EL (cell line): ENCODE data around the gene RALY.

Source experiments
- DNase-seq: peaks from one replicate; pipeline ENCODE4 v3.0.0-alpha.2; 2016

RALY gene

DNA sequence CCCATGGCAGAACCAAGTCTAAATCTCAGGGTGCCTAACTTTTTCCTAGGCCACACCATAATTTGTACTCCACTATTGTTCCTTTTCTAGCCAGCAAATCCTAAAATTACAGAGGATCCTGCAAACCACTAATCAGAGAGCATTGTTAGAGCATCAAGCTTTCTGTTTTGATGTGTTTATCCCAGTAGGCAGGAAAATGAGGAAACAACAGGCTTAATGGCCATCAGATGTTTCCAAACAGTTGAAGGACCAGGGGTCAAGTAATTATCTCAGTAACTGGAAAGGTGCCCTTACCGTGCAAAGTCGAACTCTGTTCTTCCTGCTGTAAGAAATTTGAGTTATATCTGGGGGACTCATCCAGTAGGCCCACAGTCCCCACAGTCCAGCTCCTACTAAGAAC, 58.7 kb downstream of the RALY start:
- DNase-seq: no peak

DNA sequence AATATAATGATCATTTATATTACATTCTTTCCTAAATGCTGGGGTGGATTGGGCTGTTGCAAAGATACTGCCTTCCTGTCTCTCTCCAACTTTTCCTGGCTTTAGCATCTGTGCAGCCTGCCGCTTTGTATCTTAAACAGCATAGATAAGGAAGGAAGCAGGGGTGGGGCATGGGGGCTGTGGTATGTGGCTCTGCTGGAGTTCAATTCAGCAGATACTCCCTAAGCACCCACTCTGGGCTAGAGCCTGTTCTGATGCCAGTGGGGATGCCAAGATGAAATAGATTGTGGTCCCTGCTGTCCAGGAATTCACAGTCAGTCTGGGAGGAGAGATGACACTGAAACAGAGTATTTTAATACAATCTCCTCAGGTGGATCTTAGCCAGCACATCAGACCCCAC, 61.6 kb downstream of the RALY start:
- DNase-seq: no peak

DNA sequence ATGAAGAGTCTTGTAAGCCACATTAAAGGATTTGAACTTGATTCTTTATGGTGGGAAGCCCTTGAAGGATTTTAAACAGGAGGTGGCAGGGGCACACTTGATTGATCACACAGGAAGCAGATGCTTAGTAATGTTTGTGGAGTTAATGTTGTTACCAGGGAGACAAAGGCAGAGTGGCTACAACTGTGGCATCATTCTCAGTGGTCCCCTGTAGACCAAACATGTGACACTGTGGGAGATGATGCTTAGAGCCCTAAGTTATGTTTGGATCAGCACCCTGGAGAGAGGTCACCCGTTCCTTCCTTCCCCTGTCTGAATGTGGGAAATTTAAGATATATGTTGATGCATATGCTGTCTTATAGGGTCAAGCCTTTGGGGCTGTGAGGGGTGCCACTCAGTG, 65.1 kb downstream of the RALY start:
- no peak for DNase-seq

DNA sequence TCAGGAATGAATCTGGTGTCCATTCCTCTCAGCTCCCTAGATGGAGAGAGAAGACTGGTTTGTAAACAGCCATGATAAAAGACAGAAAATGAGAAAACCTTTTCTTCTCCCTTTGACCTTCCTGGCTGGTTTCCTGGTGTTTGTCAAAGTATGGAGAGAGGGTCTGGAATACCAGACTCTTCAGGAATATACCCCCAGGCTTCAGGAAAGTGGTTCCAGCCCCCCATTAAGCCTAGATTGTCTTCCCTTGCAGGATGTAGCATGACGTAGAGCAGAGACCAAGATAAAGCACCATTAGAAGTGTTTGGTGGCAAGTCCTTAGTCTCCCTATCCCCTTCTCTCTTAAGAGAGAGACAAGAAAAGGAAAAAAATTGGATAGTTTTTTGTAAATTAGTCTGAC, 67.3 kb downstream of the RALY start:
- no peak for DNase-seq

DNA sequence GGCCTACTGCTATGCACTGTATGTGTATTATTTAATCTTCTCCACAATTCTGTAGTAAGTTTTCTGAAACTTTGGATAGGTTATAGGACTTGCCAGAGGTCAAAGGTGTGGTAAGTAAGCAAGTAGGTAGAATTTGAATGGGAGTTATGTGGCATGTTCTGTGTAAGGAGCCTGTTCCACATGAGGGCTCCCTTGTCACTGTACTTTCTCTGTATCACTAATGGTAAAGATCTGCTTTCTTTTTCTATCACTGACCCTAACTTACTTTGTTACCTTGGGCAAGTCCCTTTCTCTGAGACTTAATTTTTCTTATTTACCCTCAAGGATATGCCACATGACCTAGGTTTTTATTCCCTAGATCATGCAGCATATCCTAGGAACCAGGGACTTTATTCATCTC, 68.0 kb downstream of the RALY start:
- DNase-seq: no peak

DNA sequence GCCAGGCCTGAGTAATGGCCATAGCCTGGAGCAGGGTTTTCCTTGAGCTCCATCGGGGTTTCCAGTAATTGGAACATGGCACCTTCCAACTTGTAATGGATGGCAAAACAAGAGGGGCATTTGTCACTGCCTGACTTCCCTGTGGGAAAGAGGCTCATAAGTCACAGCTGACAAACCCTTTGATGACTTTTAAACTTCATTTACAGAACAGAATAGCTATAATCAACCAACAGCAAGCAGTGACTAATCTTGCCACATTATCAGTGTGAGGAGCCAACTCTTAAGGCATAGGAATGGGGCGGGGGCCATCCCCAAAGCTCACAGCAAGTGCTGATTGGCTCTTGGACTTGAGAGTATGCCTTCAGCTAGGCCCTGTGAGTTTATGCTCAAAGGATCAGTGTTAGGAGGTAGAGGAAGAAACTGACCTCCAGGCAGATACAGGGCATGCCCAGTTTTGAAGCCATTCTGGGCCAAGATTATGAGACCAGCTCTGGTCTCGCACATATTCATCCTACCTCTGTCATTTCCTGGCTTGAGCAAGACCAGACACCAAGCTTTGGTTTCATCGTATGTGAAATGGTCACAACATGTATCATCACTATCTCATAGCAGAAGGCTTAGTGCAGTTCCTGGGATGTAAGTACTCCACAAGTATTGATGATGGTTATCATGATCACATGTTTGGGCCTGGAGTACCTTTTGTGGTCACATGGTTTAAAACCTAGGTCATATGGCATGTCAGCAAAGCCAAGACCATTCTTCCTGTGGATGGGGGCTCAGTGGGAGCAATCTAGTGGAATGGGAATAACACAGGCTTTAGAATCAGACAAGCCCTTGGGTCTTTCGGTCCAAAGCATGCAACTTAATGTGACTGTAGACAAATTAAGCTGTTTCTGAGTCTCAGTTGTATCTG, 69.1 kb downstream of the RALY start:
- peak; percentile 48 for DNase-seq

DNA sequence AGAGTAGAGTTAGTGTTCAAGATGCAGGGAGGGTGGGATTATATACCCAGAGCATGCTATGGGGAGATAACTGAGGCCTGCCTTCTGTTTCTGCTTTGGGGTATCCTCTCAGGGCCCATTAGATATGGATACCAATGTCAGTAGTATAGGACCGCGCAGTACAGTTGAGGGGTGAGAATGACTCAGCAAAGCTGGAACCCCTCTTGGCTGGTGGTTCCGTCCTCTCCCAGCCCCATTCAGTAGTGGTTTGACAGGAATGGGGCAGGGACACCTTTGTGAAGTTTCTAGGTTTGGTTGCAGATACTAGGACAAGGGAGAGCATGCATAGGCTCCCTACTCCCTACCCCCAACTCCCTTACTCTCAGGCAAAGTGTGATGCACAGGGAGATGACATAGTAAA, 70.6 kb downstream of the RALY start:
- no peak for DNase-seq

DNA sequence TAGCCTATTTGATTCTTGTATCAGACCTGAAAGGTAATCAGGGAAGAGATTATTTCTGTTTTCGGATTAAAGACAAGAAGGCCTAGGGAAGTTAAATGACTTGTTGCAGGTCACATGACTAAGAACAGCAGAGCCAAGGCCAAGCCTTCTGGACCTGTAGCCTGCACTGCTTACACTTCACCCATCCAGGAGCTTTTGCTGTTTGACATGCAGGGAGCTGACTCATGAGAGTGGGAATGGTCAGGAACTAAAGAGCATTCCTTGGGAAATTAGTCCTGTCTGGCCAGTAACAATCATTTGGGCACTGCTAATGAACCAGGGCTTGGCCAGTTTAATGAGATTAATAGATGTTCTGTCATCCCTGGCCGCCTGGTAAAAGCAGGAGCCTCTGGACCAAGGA, 71.5 kb downstream of the RALY start:
- DNase-seq: peak; percentile 81

DNA sequence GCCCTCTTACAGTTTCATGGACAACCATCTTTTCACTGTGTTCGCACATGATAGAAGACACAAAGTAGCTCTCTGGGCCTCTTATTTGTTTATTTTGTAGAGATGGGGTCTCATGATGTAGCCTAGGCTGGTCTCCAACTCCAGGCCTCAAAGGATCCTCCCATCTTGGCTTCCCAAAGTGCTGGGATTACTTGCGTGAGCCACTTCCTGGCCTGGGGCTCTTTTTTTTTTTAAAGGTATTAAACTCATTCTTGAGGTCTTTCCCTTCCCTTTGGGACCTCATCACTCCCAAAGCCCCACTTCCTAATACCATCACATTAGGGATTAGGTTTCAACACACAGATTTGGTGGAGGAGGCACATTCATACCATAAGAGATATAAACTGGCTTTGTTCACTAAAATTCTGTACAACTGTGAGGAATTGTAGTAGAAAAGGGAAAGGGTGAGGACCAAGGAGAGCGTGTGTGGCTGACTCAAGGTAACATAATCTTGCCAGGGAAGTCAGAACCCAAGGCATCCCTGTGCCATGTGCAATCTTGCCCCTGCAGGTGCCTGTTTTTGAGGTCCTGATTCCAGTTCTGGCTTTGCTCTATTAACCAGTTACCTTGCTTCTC, 72.9 kb downstream of the RALY start:
- peak; percentile 79 for DNase-seq

DNA sequence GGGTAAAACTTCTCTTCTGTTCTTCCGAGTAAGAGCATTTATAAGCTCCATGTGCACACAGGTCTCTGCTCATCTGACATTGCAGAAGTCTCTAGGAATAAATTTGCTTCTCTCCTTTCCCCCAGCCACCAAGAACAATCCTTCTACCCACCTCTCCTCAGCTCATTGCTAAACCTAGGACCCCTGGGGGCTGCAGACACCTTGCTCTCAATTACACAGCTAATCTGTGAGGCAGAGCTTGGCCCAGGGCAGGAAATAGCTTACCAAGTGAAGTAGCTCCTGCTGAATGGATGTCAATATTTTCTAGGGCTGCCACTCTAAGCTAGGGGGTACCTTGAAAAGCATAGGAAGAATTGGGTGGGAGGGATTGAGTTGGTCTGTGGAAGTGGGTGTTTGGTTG, 74.3 kb downstream of the RALY start:
- DNase-seq: no peak

DNA sequence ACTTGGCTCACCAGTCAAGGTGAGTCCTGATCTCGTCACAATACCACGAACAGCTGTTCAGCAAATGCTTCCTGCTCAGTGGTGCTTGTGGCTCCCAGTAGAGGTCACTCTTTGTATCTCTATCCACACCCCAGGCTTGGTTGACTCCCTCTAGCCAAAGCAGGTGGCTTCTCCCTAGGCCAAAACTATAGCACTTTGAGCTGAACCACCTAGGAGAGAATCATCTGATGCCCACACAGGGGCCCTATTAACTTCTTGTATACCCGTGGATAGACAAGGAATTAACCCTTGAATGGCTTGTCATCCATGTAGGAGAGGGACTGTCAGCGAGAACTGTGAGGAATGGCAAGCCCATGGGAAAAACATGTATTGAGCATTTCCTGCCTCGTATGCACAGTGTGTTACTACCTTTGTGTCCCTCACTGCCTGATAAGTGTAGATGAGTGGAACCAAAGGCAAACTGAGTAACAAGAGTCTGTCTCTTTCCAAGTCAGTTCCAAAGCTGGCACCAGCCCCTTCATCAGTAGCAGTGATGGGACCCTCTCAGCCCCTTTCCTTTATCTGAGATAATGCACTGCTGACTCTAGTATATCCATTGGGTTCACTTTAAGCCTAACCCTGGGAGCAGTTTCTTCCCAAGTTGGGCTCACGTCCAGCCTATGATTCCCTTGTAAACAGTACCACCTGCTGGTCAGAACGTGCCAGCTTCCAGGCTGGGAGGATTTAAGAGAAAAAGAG, 75.8 kb downstream of the RALY start:
- peak; percentile 81 for DNase-seq

DNA sequence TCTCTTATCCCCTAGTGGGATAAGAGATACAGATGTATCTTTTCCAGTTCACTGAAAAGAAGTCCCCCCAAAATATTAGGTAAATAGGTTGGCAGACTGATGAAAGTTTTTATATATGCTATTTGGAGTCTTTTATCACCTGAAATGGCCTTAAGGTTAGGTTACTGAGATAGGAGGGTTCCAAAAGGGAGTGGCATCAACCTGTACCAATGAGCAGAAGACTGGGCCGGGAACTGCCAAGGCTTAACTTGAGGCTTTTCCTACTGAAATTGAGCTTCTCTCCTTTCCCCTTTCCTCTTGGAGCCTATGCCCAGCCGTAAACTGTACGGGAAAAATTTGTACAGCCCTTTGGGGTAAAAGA, 76.3 kb downstream of the RALY start:
- no peak for DNase-seq

DNA sequence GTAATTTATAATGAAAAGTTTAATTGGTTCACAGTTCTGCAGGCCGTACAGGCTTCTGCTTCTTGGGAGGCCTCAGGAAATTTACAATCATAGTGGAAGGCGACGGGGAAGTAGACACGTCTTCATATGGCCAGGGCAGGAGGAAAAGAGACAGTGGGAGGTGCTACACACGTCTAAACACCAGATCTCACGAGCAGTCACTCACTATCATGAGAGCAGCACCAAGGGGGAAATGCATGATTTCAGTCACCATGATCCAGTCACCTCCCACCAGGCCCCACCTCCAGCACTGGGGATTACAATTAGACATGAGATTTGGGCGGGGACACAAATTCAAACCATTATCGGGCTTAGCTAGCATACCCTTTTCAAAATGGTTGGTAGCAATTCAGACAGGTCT, 77.1 kb downstream of the RALY start:
- DNase-seq: no peak

DNA sequence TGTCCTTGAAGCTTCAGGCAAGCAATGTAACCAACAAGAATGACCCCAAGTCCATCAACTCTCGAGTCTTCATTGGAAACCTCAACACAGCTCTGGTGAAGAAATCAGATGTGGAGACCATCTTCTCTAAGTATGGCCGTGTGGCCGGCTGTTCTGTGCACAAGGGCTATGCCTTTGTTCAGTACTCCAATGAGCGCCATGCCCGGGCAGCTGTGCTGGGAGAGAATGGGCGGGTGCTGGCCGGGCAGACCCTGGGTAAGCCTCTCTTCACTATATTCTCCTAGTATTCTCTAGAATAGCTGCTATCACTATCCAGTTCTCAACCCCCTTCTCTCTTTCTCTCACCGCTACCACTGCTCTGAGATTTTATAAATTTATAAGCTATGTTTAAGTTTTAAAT, 78.4 kb downstream of the RALY start:
- no peak for DNase-seq

DNA sequence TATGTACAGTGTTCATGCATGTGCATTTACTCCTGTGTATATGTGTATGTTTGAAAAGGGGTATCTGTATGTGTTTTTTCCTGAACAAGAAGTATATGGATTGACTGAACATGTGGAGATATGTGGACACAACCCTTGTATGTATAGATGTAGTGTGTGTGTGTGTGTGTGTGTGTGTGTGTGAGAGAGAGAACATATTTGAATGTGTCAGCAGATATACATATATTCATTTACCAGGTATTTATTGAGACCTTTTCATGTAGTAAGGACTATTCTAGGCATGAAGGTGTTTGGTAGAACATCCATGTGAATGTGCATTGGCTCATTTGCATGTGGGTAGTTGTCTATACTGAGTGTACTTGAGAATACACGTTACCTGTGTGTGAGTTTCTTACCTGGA, 79.1 kb downstream of the RALY start:
- no peak for DNase-seq

DNA sequence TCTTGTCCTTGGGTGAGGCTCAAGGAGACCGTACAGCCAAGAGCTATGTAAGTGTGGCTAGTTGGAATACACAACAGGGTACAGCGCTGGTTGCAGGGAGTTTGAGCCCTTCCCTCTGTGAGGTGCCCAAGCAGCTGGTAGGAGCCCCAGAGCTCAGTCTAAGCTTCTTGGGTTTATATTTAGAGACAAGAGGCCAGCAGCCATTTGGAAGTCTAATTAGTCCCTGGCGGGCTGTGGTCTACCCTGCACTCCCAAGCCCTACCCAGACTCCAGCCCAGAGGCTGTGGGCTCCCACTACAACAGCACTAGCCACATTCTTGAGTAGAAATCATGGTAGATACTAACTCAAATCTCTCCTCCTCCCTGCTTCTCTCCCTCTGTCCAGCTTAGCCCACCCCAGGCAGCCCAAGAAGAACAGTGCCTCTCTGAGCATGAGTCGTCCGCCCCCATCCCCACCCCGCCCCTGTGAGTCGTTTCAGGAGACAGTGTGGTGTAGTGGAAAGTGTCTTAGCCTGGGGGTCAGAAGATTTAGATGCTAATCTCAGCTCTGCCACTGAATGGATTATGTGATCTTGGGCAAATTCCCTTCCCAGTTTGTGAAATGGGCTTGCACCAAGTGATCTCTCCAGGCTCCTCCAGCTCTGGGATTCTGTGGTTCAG, 80.5 kb downstream of the RALY start:
- peak; percentile 56 for DNase-seq

DNA sequence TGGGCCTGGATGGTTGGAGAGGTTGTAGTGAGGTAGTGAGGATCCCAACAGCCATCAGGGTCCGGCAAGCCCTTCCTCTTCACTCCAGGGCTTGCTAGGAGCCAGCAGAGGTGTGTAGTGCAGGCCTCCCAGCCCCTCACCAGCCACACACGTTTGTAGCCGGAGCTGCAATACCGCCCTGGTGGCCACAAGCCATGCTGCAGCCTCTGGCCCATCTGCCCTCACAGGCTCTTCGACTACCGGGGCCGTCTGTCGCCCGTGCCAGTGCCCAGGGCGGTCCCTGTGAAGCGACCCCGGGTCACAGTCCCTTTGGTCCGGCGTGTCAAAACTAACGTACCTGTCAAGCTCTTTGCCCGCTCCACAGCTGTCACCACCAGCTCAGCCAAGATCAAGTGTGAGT, 81.9 kb downstream of the RALY start:
- DNase-seq: no peak

DNA sequence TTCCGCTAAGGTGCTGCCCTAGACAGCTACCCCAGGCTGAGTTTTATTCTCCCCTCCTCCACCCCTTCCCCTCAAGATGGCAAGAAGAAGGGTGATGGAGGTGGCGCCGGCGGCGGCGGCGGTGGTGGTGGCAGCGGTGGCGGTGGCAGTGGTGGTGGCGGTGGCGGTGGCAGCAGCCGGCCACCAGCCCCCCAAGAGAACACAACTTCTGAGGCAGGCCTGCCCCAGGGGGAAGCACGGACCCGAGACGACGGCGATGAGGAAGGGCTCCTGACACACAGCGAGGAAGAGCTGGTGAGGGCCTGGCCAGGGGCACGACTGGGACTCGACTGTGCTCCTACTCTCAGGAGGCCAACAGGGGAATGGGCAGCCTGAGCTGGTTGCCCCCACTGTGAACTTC, 83.2 kb downstream of the RALY start:
- no peak for DNase-seq

DNA sequence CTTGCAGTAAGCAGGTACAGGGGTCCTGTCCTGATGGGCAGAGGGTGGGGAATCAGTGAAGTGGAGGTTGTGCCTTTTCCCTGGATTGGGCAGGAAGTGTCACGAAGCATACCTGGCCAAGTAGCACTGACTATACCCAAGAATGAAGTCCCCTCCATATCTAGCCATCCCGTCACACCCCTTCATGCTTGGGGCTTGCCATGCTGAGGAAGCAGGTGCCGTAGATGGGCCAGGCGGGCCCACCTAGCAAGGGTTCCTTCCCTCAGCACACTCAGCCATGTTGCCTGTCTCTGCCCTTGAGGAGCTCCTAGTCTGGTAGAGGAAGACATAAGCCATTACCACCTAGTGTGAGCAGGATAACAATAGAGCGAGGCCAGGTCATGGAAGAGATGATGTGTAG, 84.8 kb downstream of the RALY start:
- no peak for DNase-seq

DNA sequence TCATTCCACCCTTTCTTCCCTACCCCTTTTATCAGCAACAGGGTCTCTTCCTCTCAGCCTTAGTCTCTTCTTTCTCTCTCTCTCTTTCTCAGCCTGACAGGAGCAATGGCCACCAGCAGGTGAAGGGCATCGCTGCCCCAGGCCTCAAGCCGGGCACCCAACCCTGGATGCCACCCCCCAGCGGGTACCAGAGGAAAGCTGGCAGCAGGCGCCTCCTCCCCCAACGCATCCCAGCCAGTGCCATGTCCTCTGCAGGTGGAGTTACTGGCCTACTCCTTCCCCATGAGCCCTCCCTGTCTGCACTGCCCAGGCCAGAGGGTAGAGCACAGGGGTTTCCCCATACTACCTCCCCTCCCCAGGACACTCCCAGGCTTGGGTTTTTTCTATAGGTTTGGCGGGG, 86.1 kb downstream of the RALY start:
- DNase-seq: no peak

DNA sequence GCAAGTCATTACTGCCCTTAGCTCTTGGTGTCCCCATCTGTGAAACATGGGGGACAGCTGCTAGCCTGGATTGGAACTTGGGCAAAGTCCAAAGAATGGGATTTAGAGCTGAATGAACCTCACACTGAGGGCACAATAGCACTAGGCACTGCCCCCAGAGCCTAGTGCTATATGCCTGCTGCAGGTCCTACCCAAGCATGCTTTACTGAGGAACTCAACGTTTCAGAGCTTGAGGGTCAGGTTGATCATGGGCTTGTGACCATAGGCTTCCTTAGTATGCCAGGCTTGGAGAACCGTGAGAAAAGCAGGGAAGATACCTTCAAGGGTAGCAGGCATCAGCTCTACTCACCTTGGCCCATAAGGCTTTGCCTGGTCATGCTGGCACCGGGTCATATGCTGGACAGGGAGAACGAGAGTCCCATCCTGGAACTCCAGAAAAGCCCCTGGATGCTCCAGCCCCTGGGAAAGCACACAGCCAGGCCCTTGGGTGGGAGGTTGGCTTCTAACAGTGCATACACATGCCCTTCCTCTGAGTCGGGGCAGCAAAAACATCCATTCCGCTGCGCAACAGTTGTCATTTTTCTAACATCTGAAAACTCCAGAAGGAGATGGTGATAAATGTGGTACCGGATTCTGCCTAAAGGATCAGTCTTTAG, 88.6 kb downstream of the RALY start:
- DNase-seq: no peak

DNA sequence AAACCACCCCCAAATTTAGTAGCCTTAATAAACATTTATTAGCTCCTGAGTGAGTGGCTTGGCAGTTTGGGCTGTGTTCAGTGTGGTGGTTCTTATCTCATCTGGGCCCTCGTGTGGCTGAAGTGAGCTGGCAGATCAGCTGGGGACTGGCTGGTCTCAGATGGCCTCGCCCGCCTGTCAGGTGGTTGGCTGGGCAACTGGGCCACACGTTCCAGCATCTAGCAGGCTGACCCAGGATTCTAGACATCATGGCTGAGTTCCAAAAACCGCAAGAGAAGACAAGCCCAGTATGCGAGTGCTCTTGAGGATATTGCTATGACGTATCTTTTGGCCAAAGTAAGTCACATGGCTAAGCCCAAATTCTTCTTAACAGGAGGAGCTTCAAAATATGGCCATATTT, 89.4 kb downstream of the RALY start:
- DNase-seq: peak; percentile 60

DNA sequence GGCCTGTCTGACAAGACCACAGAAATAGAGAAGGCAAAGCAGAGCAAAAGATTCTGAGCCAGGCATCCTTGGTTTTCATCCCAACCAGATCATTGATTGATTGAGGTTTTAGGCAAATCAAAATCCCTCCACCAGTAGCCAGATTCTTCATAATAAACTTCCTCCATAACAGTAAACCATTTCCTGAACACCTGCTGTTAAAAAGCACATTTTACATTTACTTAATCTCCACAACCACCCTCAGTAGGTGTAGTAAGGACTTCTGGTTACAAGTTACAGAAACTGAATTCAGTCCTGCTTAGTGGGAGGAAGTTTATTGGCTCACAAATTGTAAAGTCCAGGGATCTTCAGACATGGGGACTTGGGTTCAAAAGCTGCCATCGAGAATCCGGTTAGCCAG, 90.1 kb downstream of the RALY start:
- DNase-seq: no peak
